DOHH2 (cell line): Measurements from ENCODE around the gene STAG1.

Experiments used
- CTCF ChIP-seq: fragments of 200-600 bp; sonication (generic); IDR thresholded peaks from one replicate; pipeline ENCODE4 v1.5.1; 2014; ENCODE audit warnings: antibody characterized with exemption, mild to moderate bottlenecking, low read depth, low read length; ENCODE audit not compliant: poor library complexity, severe bottlenecking
- EZH2phosphoT487 ChIP-seq: fragments of 200-600 bp; sonication (generic); IDR thresholded peaks from 2 replicates; pipeline ENCODE4 v1.6.1; 2017; ENCODE audit warnings: borderline replicate concordance, mild to moderate bottlenecking, antibody characterized with exemption, low read length, moderate library complexity, mixed read lengths

- TF ChIP-seq CTCF: no peak
- no peak for TF ChIP-seq EZH2phosphoT487
Measured at GRCh38 chr3:136380530-136380929, 371.6 kb downstream of the STAG1 start.
